ACHN (cell line): ENCODE results near the gene TAF4B.
"Not testable (repeated sequence)": the region's sequence is repeated elsewhere in the genome, so short reads cannot be mapped to it uniquely, and the experiment has no call there.

ENCODE experiments used
- DNase-seq: peaks from one replicate; pipeline ENCODE4 v3.0.0-alpha.2; 2015
- in situ Hi-C: cut with HindIII; loops from 2 replicates; pipeline ENCODE4 v1.10.0; 2017; ENCODE audit warnings: low sequenced_read_pairs, low pct_ligation_motif_present, low pct_unique_long_range_greater_than_20kb

Gene TAF4B

DNA sequence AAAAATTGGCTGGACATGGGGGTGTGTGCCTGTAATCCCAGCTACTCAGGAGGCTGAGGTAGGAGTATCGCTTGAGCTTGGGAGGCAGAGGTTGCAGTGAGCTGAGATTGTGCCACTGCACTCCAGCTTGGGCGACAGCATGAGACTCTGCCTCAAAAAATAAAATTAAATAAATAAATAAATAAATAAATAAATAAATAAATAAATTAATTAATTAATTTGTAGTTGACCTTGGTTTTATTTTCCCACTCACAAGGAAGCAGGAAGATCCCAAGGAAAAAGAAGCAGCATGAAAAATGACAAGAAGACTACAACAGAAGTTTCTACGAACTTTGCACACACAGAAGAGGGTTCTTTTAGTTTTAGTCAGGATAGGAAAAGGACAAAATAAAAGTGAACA, 211.4 kb downstream of the TAF4B start:
- in situ Hi-C loops, DNase-seq: not testable (repeated sequence)

DNA sequence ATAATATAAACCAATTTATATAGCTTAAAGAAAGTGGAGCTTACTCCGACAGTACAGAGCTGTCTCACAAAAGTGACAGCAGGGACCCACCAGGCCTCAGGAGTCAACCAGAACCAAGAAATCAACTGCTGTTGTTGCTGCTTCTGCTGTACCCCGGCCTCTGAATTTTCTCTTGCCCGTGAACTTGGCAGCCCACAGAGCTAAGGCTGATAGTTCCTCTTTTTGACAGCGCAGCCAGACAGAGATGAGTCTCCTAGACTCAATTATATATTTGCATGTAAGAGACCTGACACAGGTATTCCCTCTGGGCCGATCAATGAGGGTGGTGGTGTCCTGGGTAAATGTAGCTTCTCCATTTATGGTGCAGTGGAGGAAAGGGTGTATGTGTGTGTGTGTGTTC, 212.7 kb downstream of the TAF4B start:
- in situ Hi-C loops, result no loop called here
- no peak for DNase-seq

DNA sequence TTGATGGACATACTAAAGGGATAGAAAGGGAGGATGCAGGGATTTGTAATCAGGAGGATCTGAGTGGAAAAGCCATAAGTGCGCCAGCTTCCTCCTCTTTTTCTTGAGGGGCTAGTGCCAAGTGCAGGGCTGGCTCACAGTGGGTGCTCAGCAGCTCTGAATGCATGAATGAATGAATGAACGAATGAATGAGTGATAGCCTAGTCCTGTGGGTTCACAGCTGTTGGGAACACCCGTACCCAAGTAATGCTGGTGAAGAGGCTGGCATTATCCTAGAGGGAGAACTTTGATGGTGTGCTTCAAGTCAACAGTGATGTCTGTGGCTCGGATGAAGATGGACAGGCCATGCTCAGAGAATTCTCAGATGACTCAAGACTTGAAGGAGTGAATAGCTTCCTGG, 213.3 kb downstream of the TAF4B start:
- in situ Hi-C loops, result no loop called here
- no peak for DNase-seq

DNA sequence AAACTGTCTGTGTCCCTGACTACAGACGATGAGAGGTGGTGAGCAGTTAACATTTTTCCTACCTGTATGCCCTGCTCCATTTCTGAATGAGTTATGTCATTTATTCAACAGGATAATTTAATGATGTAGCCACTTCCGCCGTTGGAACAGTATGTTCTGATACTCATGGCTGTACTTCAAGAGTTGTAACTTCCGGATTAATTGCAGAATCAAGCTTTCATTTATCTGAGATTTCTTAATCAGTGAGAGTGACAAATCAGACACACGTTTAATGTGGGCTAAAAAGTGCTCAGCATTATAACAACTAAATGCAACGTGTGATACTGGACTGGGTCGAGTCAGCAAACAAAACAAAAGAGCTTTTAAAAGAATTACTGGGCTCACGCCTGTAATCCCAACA, 214.4 kb downstream of the TAF4B start:
- in situ Hi-C loops, result no loop called here
- no peak for DNase-seq
